Renal cortex interstitium (tissue), 11 donors: ENCODE measurements around the gene POFUT2. TPM values are rescaled to one million over a fixed set of nuclear protein-coding genes. Genes with fewer than 3 reads are reported as not detected.

Source experiments
- DNase-seq, 11 donors: peaks; one replicate each; pipeline ENCODE4 v3.0.0-alpha.2; 2013; ENCODE audit warnings: low read depth in 9 of 11, low spot score in 4 of 11; ENCODE audit errors: extremely low read depth in 1 of 11
- polyA plus RNA-seq, 3 donors: library from polyadenylated mRNA; unstranded; fragments of 120-200 nt; gene quantifications; one replicate each; pipeline ENCODE4 v1.2.1, GENCODE V29; 2013; ENCODE audit not compliant: insufficient read length in 3 of 3

The POFUT2 gene
- polyA plus RNA-seq, 3 donors: 31.0 to 45.0 (median 37.1) TPM

GRCh38 chr21:45259206-45259840 lies 28.4 kb downstream of the POFUT2 start:
- DNase-seq: no peak

- no peak for DNase-seq
Measured at GRCh38 chr21:45258466-45258865, 29.2 kb downstream of the POFUT2 start.

- no peak for DNase-seq
Measured at GRCh38 chr21:45257673-45258341, 29.9 kb downstream of the POFUT2 start.

GRCh38 chr21:45256912-45257672 lies 30.6 kb downstream of the POFUT2 start:
- DNase-seq: no peak

- no peak for DNase-seq
Measured at GRCh38 chr21:45256021-45256911, 31.4 kb downstream of the POFUT2 start.

- DNase-seq: no peak
Measured at GRCh38 chr21:45255381-45256020, 32.2 kb downstream of the POFUT2 start.

- no peak for DNase-seq
Measured at GRCh38 chr21:45254460-45254930, 33.2 kb downstream of the POFUT2 start.

GRCh38 chr21:45253633-45254459 lies 33.8 kb downstream of the POFUT2 start:
- DNase-seq: no peak

- DNase-seq: no peak
Measured at GRCh38 chr21:45253180-45253579, 34.5 kb downstream of the POFUT2 start.

GRCh38 chr21:45252448-45252925 lies 35.2 kb downstream of the POFUT2 start:
- DNase-seq: no peak

GRCh38 chr21:45251635-45252447 lies 35.9 kb downstream of the POFUT2 start:
- no peak for DNase-seq

- no peak for DNase-seq
Measured at GRCh38 chr21:45250914-45251634, 36.6 kb downstream of the POFUT2 start.

- no peak for DNase-seq
Measured at GRCh38 chr21:45250272-45250671, 37.4 kb downstream of the POFUT2 start.

GRCh38 chr21:45249626-45250025 lies 38.1 kb downstream of the POFUT2 start:
- no peak for DNase-seq

- DNase-seq: no peak
Measured at GRCh38 chr21:45248893-45249381, 38.8 kb downstream of the POFUT2 start.

- no peak for DNase-seq
Measured at GRCh38 chr21:45248301-45248892, 39.3 kb downstream of the POFUT2 start.
